ENCODE results near the gene POLR2C.

The POLR2C gene

DNA sequence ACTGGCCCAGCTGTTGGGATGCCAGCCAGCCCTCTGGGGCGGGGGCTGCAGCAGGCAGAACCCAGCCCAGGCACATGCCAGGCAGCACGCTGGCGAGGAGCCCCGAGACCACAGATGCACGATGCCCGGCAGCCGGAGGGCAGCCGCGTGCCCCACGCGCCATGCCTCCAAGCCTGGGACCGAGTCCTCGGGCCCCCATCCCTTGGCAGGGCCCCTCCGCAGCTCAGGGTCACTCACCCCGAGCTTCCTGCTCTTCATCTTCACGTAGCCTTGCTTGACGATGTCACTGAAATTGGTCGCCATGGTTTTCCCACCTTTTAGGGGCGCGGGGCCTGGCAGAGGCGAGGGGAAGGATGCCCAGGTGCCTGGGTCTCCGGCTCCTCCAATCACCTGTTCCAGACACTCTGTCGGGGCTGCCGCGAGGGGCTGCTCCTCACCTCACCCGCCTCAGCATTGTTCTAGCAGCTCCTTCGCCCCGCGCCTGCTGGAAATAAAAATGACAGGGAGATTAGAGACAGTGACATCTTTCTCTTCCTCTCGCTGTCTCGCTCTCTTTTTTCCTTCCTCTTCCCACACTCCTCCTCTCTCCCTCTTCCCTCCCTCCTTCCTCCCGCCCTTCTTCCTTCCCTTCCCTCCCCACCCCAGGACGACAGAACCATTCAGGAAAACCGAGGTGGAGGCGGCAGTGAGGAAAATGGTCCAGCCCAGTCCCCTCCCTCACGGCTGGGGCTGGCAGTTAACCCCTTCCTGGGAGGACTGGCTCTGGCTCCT, 16.9 kb downstream of the POLR2C start:
- TF ChIP-seq, protein P1, sequence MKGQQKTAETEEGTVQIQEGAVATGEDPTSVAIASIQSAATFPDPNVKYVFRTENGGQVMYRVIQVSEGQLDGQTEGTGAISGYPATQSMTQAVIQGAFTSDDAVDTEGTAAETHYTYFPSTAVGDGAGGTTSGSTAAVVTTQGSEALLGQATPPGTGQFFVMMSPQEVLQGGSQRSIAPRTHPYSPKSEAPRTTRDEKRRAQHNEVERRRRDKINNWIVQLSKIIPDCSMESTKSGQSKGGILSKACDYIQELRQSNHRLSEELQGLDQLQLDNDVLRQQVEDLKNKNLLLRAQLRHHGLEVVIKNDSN (IDR thresholded peaks at IDR 0.05), result no peak
- TF ChIP-seq EGR1 (IDR thresholded peaks at IDR 0.05), result no peak
- TF ChIP-seq EP300 (IDR thresholded peaks at IDR 0.05; ENCODE audit: borderline replicate concordance), result peak; percentile 42; the same call in 1 of the 2 replicates
- TF ChIP-seq RAD21 (IDR thresholded peaks at IDR 0.05; ENCODE audit: low read depth), result no peak
- TF ChIP-seq TAF1 (IDR thresholded peaks at IDR 0.05; ENCODE audit: low read depth), result no peak; the same call in 1 of the 2 replicates
- TF ChIP-seq TEAD4 (IDR thresholded peaks at IDR 0.05), result no peak
- no peak for TF ChIP-seq CREB1 (IDR thresholded peaks at IDR 0.05; ENCODE audit: low read depth)
- TF ChIP-seq, protein P2, sequence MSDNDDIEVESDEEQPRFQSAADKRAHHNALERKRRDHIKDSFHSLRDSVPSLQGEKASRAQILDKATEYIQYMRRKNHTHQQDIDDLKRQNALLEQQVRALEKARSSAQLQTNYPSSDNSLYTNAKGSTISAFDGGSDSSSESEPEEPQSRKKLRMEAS (IDR thresholded peaks at IDR 0.05), result 0 out of 2 replicates have a peak, but pooled peaks have one; percentile 40
- TF ChIP-seq FOXM1 (IDR thresholded peaks at IDR 0.05; ENCODE audit: borderline replicate concordance, low read depth), result no peak
- TF ChIP-seq YY1 (IDR thresholded peaks at IDR 0.05; ENCODE audit: low read depth), result no peak
- TF ChIP-seq ZBTB7A (IDR thresholded peaks at IDR 0.05; ENCODE audit: low read depth), result 0 out of 2 replicates have a peak, but pooled peaks have one; percentile 60
- no peak for TF ChIP-seq CEBPB (IDR thresholded peaks at IDR 0.05)
- TF ChIP-seq NFIC (IDR thresholded peaks at IDR 0.05), result 0 out of 2 replicates have a peak, but pooled peaks have one; percentile 18
- TF ChIP-seq, protein P3, sequence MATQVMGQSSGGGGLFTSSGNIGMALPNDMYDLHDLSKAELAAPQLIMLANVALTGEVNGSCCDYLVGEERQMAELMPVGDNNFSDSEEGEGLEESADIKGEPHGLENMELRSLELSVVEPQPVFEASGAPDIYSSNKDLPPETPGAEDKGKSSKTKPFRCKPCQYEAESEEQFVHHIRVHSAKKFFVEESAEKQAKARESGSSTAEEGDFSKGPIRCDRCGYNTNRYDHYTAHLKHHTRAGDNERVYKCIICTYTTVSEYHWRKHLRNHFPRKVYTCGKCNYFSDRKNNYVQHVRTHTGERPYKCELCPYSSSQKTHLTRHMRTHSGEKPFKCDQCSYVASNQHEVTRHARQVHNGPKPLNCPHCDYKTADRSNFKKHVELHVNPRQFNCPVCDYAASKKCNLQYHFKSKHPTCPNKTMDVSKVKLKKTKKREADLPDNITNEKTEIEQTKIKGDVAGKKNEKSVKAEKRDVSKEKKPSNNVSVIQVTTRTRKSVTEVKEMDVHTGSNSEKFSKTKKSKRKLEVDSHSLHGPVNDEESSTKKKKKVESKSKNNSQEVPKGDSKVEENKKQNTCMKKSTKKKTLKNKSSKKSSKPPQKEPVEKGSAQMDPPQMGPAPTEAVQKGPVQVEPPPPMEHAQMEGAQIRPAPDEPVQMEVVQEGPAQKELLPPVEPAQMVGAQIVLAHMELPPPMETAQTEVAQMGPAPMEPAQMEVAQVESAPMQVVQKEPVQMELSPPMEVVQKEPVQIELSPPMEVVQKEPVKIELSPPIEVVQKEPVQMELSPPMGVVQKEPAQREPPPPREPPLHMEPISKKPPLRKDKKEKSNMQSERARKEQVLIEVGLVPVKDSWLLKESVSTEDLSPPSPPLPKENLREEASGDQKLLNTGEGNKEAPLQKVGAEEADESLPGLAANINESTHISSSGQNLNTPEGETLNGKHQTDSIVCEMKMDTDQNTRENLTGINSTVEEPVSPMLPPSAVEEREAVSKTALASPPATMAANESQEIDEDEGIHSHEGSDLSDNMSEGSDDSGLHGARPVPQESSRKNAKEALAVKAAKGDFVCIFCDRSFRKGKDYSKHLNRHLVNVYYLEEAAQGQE (IDR thresholded peaks at IDR 0.05; ENCODE audit: low read depth), result no peak
- peak; percentile 42; the same call in 1 of the 2 replicates for TF ChIP-seq TCF12 (IDR thresholded peaks at IDR 0.05; ENCODE audit: low read depth)

DNA sequence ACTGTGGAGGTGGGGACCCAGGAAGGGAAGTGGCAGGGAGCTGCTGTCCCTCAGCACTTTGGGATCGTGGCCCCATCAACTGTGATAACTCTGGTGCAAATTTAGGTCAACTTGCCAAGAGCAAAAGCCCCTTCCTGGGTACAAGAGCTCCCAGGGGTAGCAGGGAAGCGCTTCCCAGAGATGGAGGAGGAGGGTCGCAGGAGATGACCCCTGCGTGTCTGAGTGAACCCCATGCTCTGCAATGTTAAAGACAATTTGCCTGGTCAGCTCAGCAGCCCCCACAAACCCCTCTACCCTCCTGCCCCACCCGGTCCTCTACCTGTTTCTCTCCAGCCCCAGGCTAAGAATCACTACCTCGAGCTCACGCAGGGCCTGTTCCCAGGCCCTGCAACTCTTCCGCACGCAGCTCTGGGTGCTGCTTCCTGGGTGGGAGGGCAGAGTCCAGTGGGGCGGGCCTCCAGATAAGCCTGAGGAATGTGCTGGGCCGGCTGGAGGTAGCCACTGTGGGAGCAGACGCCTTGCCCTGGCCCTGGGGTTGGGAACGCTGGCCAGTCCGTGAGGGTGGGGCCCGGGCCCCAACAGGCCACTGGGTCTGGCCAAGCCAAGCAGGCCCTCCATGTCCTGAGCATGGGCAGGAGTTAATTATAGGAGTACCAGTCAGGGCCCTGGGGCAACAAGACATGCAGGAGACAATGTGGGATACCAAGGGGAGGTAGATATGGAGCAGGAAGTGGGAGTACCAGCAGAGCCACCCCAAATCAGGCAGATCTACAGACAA, 17.7 kb downstream of the POLR2C start:
- no peak for TF ChIP-seq CEBPB (IDR thresholded peaks at IDR 0.05)
- 0 out of 2 replicates have a peak, but pooled peaks have one; percentile 18 for TF ChIP-seq ZBTB7A (IDR thresholded peaks at IDR 0.05; ENCODE audit: low read depth)
- TF ChIP-seq, protein P3 (IDR thresholded peaks at IDR 0.05; ENCODE audit: low read depth), result peak; percentile 12; the same call in 1 of the 2 replicates
- TF ChIP-seq, protein P1 (IDR thresholded peaks at IDR 0.05), result no peak
- TF ChIP-seq, protein P2 (IDR thresholded peaks at IDR 0.05), result peak; percentile 10; the same call in 1 of the 2 replicates
- TF ChIP-seq TEAD4 (IDR thresholded peaks at IDR 0.05), result peak; percentile 47

DNA sequence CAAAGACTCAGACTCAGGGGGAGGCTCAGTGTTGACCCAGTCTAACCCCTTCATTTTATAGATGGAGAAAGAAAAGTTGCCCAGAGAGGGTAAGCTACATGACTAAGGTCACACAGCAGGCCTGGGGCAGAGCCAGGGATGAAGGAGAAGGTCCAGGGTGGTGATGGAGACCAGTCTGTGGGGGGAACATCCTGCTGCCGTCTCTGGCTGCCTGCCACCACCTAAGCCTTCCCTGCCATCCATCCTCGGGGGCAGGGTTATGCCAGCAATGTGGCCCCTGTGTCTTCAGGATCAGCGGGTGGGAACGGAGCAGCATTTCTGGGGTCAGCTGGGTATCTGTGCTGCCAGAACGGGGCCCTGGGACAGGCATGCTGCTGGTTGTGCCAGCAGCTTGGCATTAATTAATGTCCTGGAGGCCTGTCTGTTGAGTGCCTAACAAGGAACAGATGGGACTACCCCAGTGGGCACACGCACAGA, 18.3 kb downstream of the POLR2C start:
- TF ChIP-seq CEBPB (IDR thresholded peaks at IDR 0.05), result no peak
- no peak for TF ChIP-seq ZBTB7A (IDR thresholded peaks at IDR 0.05; ENCODE audit: low read depth)

DNA sequence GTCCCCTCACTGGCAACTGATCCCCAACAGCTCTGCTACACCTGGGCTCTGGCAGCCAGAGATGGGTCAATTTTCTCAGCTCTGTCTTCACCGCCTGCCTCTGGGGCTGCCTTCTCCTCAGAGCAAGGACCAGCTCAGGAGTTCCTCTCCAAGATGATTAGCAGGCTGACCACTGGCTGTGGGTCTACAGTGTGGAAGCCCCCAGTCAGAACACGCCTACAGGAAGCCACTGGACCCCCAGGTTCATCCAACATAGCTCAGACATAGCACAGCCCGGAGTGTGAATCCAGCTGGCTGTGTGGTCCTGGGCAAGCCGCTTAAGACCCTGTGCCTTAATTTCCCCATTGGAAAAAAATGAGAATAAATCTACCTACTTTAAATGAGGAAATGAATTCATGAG, 18.9 kb downstream of the POLR2C start:
- no peak for TF ChIP-seq TAF1 (IDR thresholded peaks at IDR 0.05; ENCODE audit: low read depth)
- TF ChIP-seq ZBTB7A (IDR thresholded peaks at IDR 0.05; ENCODE audit: low read depth), result no peak
- TF ChIP-seq EP300 (IDR thresholded peaks at IDR 0.05; ENCODE audit: borderline replicate concordance), result no peak
- no peak for TF ChIP-seq TCF12 (IDR thresholded peaks at IDR 0.05; ENCODE audit: low read depth)
- no peak for TF ChIP-seq TEAD4 (IDR thresholded peaks at IDR 0.05)
- TF ChIP-seq CREB1 (IDR thresholded peaks at IDR 0.05; ENCODE audit: low read depth), result no peak
- no peak for TF ChIP-seq FOXM1 (IDR thresholded peaks at IDR 0.05; ENCODE audit: borderline replicate concordance, low read depth)
- TF ChIP-seq CEBPB (IDR thresholded peaks at IDR 0.05), result no peak
- TF ChIP-seq NFIC (IDR thresholded peaks at IDR 0.05), result no peak
- TF ChIP-seq, protein P3 (IDR thresholded peaks at IDR 0.05; ENCODE audit: low read depth), result no peak
- TF ChIP-seq, protein P1 (IDR thresholded peaks at IDR 0.05), result no peak
- TF ChIP-seq, protein P2 (IDR thresholded peaks at IDR 0.05), result no peak
- TF ChIP-seq EGR1 (IDR thresholded peaks at IDR 0.05), result no peak
- no peak for TF ChIP-seq YY1 (IDR thresholded peaks at IDR 0.05; ENCODE audit: low read depth)
- no peak for TF ChIP-seq RAD21 (IDR thresholded peaks at IDR 0.05; ENCODE audit: low read depth)

Measured in Ishikawa (cell line).